H9 (cell line): ENCODE results near the gene GTF2A2. TPM values are rescaled to one million over a fixed set of nuclear protein-coding genes. Genes with fewer than 3 reads are reported as not detected.
A peak's percentile ranks its signal among the peaks of the same experiment; 100 is the strongest.

ENCODE experiments used
- DNase-seq: peaks from one replicate; pipeline ENCODE4 v3.0.0-alpha.2; 2017
- H2AFZ ChIP-seq: one replicate; pipeline ENCODE4 v1.6.1; 2013; ENCODE audit warnings: mild to moderate bottlenecking, low read length, control low read depth, moderate library complexity
- H2AK5ac ChIP-seq: 2 replicates; pipeline ENCODE4 v1.6.1; 2013; ENCODE audit warnings: low read length, control low read depth, mixed read lengths; ENCODE audit not compliant: insufficient read length
- H2BK120ac ChIP-seq: one replicate; pipeline ENCODE4 v1.6.1; 2013; ENCODE audit warnings: low read depth, mild to moderate bottlenecking, low read length, control low read depth, inconsistent platforms; ENCODE audit not compliant: poor library complexity, severe bottlenecking
- H2BK12ac ChIP-seq: 2 replicates; pipeline ENCODE4 v1.6.1; 2013; ENCODE audit warnings: low read length, control low read depth, mixed read lengths, low read depth; ENCODE audit not compliant: insufficient read length
- H2BK15ac ChIP-seq: 2 replicates; pipeline ENCODE4 v1.6.1; 2013; ENCODE audit warnings: low read depth, low read length, control low read depth
- H2BK20ac ChIP-seq: one replicate; pipeline ENCODE4 v1.6.1; 2013; ENCODE audit warnings: low read depth, mild to moderate bottlenecking, low read length, control low read depth, inconsistent platforms; ENCODE audit not compliant: poor library complexity, severe bottlenecking
- H2BK5ac ChIP-seq: 2 replicates; pipeline ENCODE4 v1.6.1; 2013; ENCODE audit warnings: low read length, control low read depth, mixed read lengths; ENCODE audit not compliant: insufficient read length
- H3K14ac ChIP-seq: 2 replicates; pipeline ENCODE4 v1.6.1; 2013; ENCODE audit warnings: low read length, control low read depth; ENCODE audit not compliant: insufficient read depth
- H3K18ac ChIP-seq: 2 replicates; pipeline ENCODE4 v1.6.1; 2013; ENCODE audit warnings: low read depth, mild to moderate bottlenecking, mixed read lengths, low read length, control low read depth; ENCODE audit not compliant: insufficient read length
- H3K23ac ChIP-seq: 2 replicates; pipeline ENCODE4 v1.6.1; 2013; ENCODE audit warnings: low read length, control low read depth, mixed read lengths, low read depth; ENCODE audit not compliant: insufficient read length
- H3K23me2 ChIP-seq: 2 replicates; pipeline ENCODE4 v1.6.1; 2013; ENCODE audit warnings: low read depth, mild to moderate bottlenecking, mixed read lengths, low read length, control low read depth; ENCODE audit not compliant: insufficient read length, poor library complexity, severe bottlenecking
- H3K27ac ChIP-seq: 2 replicates; pipeline ENCODE4 v1.5.1; 2013; ENCODE audit warnings: low read length, control low read depth, mixed read lengths, low read depth; ENCODE audit not compliant: insufficient read length
- H3K27me3 ChIP-seq: 2 replicates; pipeline ENCODE4 v1.6.1; 2013; ENCODE audit warnings: low read length, control low read depth, inconsistent platforms; ENCODE audit not compliant: insufficient read depth
- H3K4ac ChIP-seq: 2 replicates; pipeline ENCODE4 v1.6.1; 2013; ENCODE audit warnings: low read depth, mild to moderate bottlenecking, control low read depth, inconsistent platforms, low read length, moderate library complexity
- H3K4me1 ChIP-seq: 2 replicates; pipeline ENCODE4 v1.6.1; 2013; ENCODE audit warnings: low read length, control low read depth, inconsistent platforms; ENCODE audit not compliant: insufficient read depth
- H3K4me2 ChIP-seq: 2 replicates; pipeline ENCODE4 v1.6.1; 2013; ENCODE audit warnings: low read length, control low read depth, mixed read lengths; ENCODE audit not compliant: insufficient read length, insufficient read depth
- H3K56ac ChIP-seq: 2 replicates; pipeline ENCODE4 v1.6.1; 2013; ENCODE audit warnings: low read depth, mild to moderate bottlenecking, mixed read lengths, low read length, control low read depth; ENCODE audit not compliant: insufficient read length
- H3K79me1 ChIP-seq: 2 replicates; pipeline ENCODE4 v1.6.1; 2013; ENCODE audit warnings: low read depth, mild to moderate bottlenecking, moderate library complexity, low read length, control low read depth, inconsistent platforms; ENCODE audit not compliant: insufficient read depth, poor library complexity, severe bottlenecking
- H3K79me2 ChIP-seq: 2 replicates; pipeline ENCODE4 v1.6.1; 2013; ENCODE audit warnings: low read length, control low read depth, inconsistent platforms; ENCODE audit not compliant: insufficient read depth
- H3K9ac ChIP-seq: 2 replicates; pipeline ENCODE4 v1.6.1; 2013; ENCODE audit warnings: low read length, control low read depth, mixed read lengths; ENCODE audit not compliant: insufficient read length; ENCODE audit errors: extremely low read depth
- H3K9me3 ChIP-seq: one replicate; pipeline ENCODE4 v1.6.1; 2013; ENCODE audit warnings: low read depth, low read length, inconsistent platforms; ENCODE audit not compliant: control insufficient read depth
- H3T11ph ChIP-seq: one replicate; pipeline ENCODE4 v1.6.1; 2013; ENCODE audit warnings: mild to moderate bottlenecking, low read length, control low read depth, inconsistent platforms
- H4K20me1 ChIP-seq: one replicate; pipeline ENCODE4 v1.6.1; 2013; ENCODE audit not compliant: control insufficient read depth, insufficient read length, insufficient read depth
- H4K5ac ChIP-seq: 2 replicates; pipeline ENCODE4 v1.6.1; 2013; ENCODE audit warnings: low read depth, mild to moderate bottlenecking, mixed read lengths, low read length, control low read depth; ENCODE audit not compliant: insufficient read length
- H4K8ac ChIP-seq: replicated peaks from 2 replicates; pipeline ENCODE4 v1.6.1; 2013; ENCODE audit warnings: low read length, control low read depth, mixed read lengths, low read depth; ENCODE audit not compliant: insufficient read length
- H4K91ac ChIP-seq: 2 replicates; pipeline ENCODE4 v1.6.1; 2013; ENCODE audit warnings: low read depth, mild to moderate bottlenecking, moderate library complexity, mixed read lengths, low read length, control low read depth; ENCODE audit not compliant: insufficient read length
- H3K27ac Mint-ChIP-seq, 3 experiments: 2 replicates in 2 of 3; 3 replicates in 1 of 3; pipeline ENCODE4 v1.8.0; 2020 to 2021; ENCODE audit warnings: mixed read lengths in 3 of 3, mild to moderate bottlenecking in 1 of 3, moderate library complexity in 1 of 3
- H3K27me3 Mint-ChIP-seq: 2 replicates; pipeline ENCODE4 v1.8.0; 2021; ENCODE audit warnings: low read depth, mild to moderate bottlenecking, moderate library complexity, mixed read lengths
- H3K36me3 Mint-ChIP-seq, 3 experiments: 2 replicates in 2 of 3; 3 replicates in 1 of 3; pipeline ENCODE4 v1.8.0; 2020 to 2021; ENCODE audit warnings: low read depth in 3 of 3, mixed read lengths in 3 of 3; ENCODE audit not compliant: insufficient read depth in 1 of 3
- H3K4me1 Mint-ChIP-seq, 2 experiments: 2 replicates each; pipeline ENCODE4 v1.8.0; 2020; ENCODE audit warnings: mixed read lengths in 2 of 2
- H3K4me3 Mint-ChIP-seq, 2 experiments: 2 replicates in 1 of 2; 3 replicates in 1 of 2; pipeline ENCODE4 v1.8.0; 2020 to 2021; ENCODE audit warnings: mild to moderate bottlenecking in 2 of 2, mixed read lengths in 2 of 2, moderate library complexity in 1 of 2
- H3K9me3 Mint-ChIP-seq, 2 experiments: 2 replicates in 1 of 2; 3 replicates in 1 of 2; pipeline ENCODE4 v1.8.0; 2020; ENCODE audit warnings: mild to moderate bottlenecking in 2 of 2, mixed read lengths in 2 of 2, moderate library complexity in 1 of 2
- CTCF ChIP-seq: fragments of 200-600 bp; sonication (generic); conservative IDR thresholded peaks from 3 replicates; pipeline ENCODE4 v1.8.0; 2021; ENCODE audit warnings: antibody characterized with exemption, mild to moderate bottlenecking
- WGBS: extraction: QIAGEN DNeasy Blood & Tissue Kit; methylation state at CpG from one replicate; pipeline ENCODE4 v1.1.7; 2013; ENCODE audit warnings: missing lambda C conversion rate, low lambda C conversion rate, mixed read lengths; ENCODE audit not compliant: insufficient read length; ENCODE audit errors: extremely low coverage; 5-methylcytosine and 5-hydroxymethylcytosine counted together
- total RNA-seq: library from RNA; stranded (reverse); gene quantifications from 2 replicates; pipeline ENCODE4 v1.2.1, GENCODE V29; 2021

Gene GTF2A2
- total RNA-seq, 1 experiment from 2014 or later, result 144 TPM

DNA sequence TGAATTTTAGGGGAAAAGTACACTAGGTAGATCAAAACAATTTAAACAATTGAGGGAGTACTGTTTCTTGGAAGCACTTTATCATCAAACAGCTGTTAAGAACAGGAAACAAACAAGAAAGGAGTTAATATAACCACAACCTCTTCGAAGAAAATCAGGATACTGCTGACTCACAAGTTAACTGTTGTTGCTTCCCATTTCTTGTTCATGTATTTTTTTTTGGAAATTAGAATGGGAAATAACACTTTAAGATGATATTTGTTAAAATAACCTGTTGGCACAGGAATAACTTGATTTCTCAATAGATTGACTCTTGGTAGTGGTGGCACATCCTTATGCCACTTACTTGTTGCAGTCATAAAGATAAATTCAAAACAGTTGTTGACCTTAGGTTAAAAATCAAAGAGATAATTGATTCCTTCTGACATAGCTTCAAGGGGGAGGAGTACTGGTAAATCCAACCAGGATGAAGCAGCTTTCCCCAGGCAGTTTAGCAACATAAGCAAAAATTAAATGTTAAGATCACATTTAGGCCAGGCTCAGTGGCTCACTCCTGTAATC lies 28.5 kb upstream of the GTF2A2 start:
- no peak for TF ChIP-seq CTCF
- H2BK15ac ChIP-seq, result no peak overlapping the region
- Mint-ChIP-seq H3K27me3 (peaks cover 8% of the 10 kb centered on the region), H3K4me1 (peaks cover 7 to 13% of the 10 kb centered on the region in 2 experiments), H3K4me3 (no peak overlapping the region), H3K27ac (no peak overlapping the region), H3K9me3 (no peaks in the 10 kb centered on the region), H3K36me3 (peaks cover 9 to 32% (median 22%) of the 10 kb centered on the region in 3 experiments)
- no peak overlapping the region for H3K14ac ChIP-seq
- no peak overlapping the region for H4K91ac ChIP-seq
- no peak overlapping the region for H4K8ac ChIP-seq
- WGBS, result no CpG with 5 or more reads among the region's 1 CpG
- H3K4me1 ChIP-seq, result peaks cover 5% of the 10 kb centered on the region; the same call in 1 of the 2 replicates
- H2BK20ac ChIP-seq, result no peak overlapping the region
- no peak overlapping the region for H3K27ac ChIP-seq
- H2AFZ ChIP-seq, result no peak overlapping the region
- H3K79me1 ChIP-seq, result peaks cover 4% of the 10 kb centered on the region
- no peak overlapping the region for H2BK12ac ChIP-seq
- no peak for DNase-seq
- no peak overlapping the region for H2AK5ac ChIP-seq
- H3K23me2 ChIP-seq, result no peaks in the 10 kb centered on the region
- no peak overlapping the region for H3K56ac ChIP-seq
- H4K5ac ChIP-seq, result no peak overlapping the region
- H3T11ph ChIP-seq, result no peak overlapping the region
- no peak overlapping the region for H3K4ac ChIP-seq
- no peaks in the 10 kb centered on the region for H3K27me3 ChIP-seq
- H3K9ac ChIP-seq, result peak overlapping the region; percentile 19
- H3K23ac ChIP-seq, result no peak overlapping the region
- H3K79me2 ChIP-seq, result peaks cover 27% of the 10 kb centered on the region; the same call in 1 of the 2 replicates
- H3K4me2 ChIP-seq, result no peak overlapping the region
- no peaks in the 10 kb centered on the region for H4K20me1 ChIP-seq
- no peak overlapping the region for H3K18ac ChIP-seq
- H2BK120ac ChIP-seq, result no peak overlapping the region
- no peak overlapping the region for H2BK5ac ChIP-seq
- H3K9me3 ChIP-seq, result no peaks in the 10 kb centered on the region
